GM23248 (cell line): Measurements from ENCODE around the gene PEAK1. TPM values are rescaled to one million over a fixed set of nuclear protein-coding genes. Genes with fewer than 3 reads are reported as not detected.

Experiments
- DNase-seq: peaks from one replicate; pipeline ENCODE4 v3.0.0-alpha.2; 2015
- H2AFZ ChIP-seq: fragments of 200-600 bp; sonication (generic); 2 replicates; pipeline ENCODE4 v1.6.1; 2016; ENCODE audit warnings: antibody characterized with exemption
- H3F3A ChIP-seq: fragments of 200-600 bp; sonication (generic); 2 replicates; pipeline ENCODE4 v1.6.1; 2016; ENCODE audit warnings: mild to moderate bottlenecking, antibody characterized with exemption, mixed run types; ENCODE audit not compliant: insufficient read depth
- H3K27ac ChIP-seq: fragments of 200-600 bp; sonication (generic); 2 replicates; pipeline ENCODE4 v1.5.1; 2016; ENCODE audit warnings: mild to moderate bottlenecking
- H3K27me3 ChIP-seq: fragments of 200-600 bp; sonication (generic); replicated peaks from 2 replicates; pipeline ENCODE4 v1.6.1; 2016; ENCODE audit warnings: mild to moderate bottlenecking; ENCODE audit not compliant: insufficient read depth
- H3K36me3 ChIP-seq: fragments of 200-600 bp; sonication (generic); 2 replicates; pipeline ENCODE4 v1.6.1; 2016; ENCODE audit warnings: low read depth, mild to moderate bottlenecking
- H3K4me1 ChIP-seq: fragments of 200-600 bp; sonication (generic); 2 replicates; pipeline ENCODE4 v1.6.1; 2016; ENCODE audit warnings: mild to moderate bottlenecking; ENCODE audit not compliant: insufficient read depth
- H3K4me2 ChIP-seq: fragments of 200-600 bp; sonication (generic); one replicate; pipeline ENCODE4 v1.6.1; 2016; ENCODE audit warnings: mild to moderate bottlenecking; ENCODE audit not compliant: unreplicated experiment
- H3K4me3 ChIP-seq: fragments of 200-600 bp; sonication (generic); 2 replicates; pipeline ENCODE4 v1.5.1; 2016; ENCODE audit warnings: mild to moderate bottlenecking
- H3K79me2 ChIP-seq: fragments of 200-600 bp; sonication (generic); 2 replicates; pipeline ENCODE4 v1.6.1; 2016; ENCODE audit warnings: mild to moderate bottlenecking; ENCODE audit not compliant: insufficient read depth
- H3K9ac ChIP-seq: fragments of 200-600 bp; sonication (generic); 2 replicates; pipeline ENCODE4 v1.6.1; 2016; ENCODE audit warnings: mild to moderate bottlenecking
- H3K9me2 ChIP-seq: fragments of 200-600 bp; sonication (generic); 2 replicates; pipeline ENCODE4 v1.6.1; 2016; ENCODE audit warnings: mixed run types, mild to moderate bottlenecking, moderate library complexity; ENCODE audit not compliant: insufficient read depth
- H3K9me3 ChIP-seq: fragments of 200-600 bp; sonication (generic); one replicate; pipeline ENCODE4 v1.6.1; 2017; ENCODE audit warnings: low read depth
- H4K20me1 ChIP-seq: fragments of 200-600 bp; sonication (generic); 2 replicates; pipeline ENCODE4 v1.6.0; 2016; ENCODE audit not compliant: insufficient read depth
- EZH2 ChIP-seq: fragments of 200-600 bp; sonication (generic); IDR thresholded peaks from 2 replicates; pipeline ENCODE4 v1.6.1; 2018; ENCODE audit warnings: antibody characterized with exemption, mild to moderate bottlenecking; ENCODE audit not compliant: insufficient read depth, poor library complexity, severe bottlenecking
- EZH2phosphoT487 ChIP-seq: fragments of 200-600 bp; sonication (generic); IDR thresholded peaks from 2 replicates; pipeline ENCODE4 v1.6.1; 2018; ENCODE audit warnings: antibody characterized with exemption, moderate library complexity, mild to moderate bottlenecking, low read depth; ENCODE audit not compliant: insufficient read depth
- WGBS, 2 experiments: methylation state at CpG; one replicate each; pipeline ENCODE4 v1.1.6; 2015 to 2017; ENCODE audit warnings: low lambda C conversion rate in 2 of 2, low coverage in 1 of 2; ENCODE audit errors: missing lambda C conversion rate in 2 of 2; 5-methylcytosine and 5-hydroxymethylcytosine counted together
- in situ Hi-C: fragments of 300-500 bp; cut with MboI; formaldehyde crosslinking; loops from 2 replicates; pipeline ENCODE4 v1.15.0; 2020
- polyA plus RNA-seq: library from polyadenylated mRNA; unstranded; fragments of >200 nt; fragmentation: Nextera tagmentation; extraction: Ambion mirVana; gene quantifications from 2 replicates; pipeline ENCODE4 v1.2.1, GENCODE V29; 2016
- total RNA-seq: library from RNA; depleted of rRNA; stranded (reverse); fragments of >200 nt; shearing (Covaris generic); gene quantifications from 2 replicates; pipeline ENCODE4 v1.2.3, GENCODE V29; 2014

Gene PEAK1
- total and polyA plus RNA-seq, 2 experiments from 2014 or later = 22.4 to 74.5 TPM

GRCh38 chr15:77350792-77351191 lies 69.1 kb downstream of the PEAK1 start:
- Histone ChIP-seq H3K4me2 (no peak overlapping the region), H3K9me2 (no peaks in the 10 kb centered on the region), H3K4me3 (no peak overlapping the region), H3K79me2 (peaks cover 99% of the 10 kb centered on the region), H3K9me3 (no peaks in the 10 kb centered on the region), H3K27me3 (no peaks in the 10 kb centered on the region), H3K4me1 (peaks cover 19% of the 10 kb centered on the region; the same call in 1 of the 2 replicates), H3F3A (0 out of 2 replicates have a peak, but pooled peaks cover 13% of the 10 kb centered on the region), H3K27ac (no peak overlapping the region), H4K20me1 (peaks cover 8% of the 10 kb centered on the region; the same call in 1 of the 2 replicates), H3K9ac (no peak overlapping the region), H2AFZ (no peak overlapping the region), H3K36me3 (peaks cover 6% of the 10 kb centered on the region; the same call in 1 of the 2 replicates)
- DNase-seq = no peak
- in situ Hi-C loops = no loop called here
- WGBS, 2 experiments = 46% methylated on average over 1 of the region's 1 CpG
- TF ChIP-seq EZH2phosphoT487 (no peak), EZH2 (no peak)

GRCh38 chr15:77349666-77350065 lies 70.2 kb downstream of the PEAK1 start:
- WGBS, 2 experiments = 72 to 84% methylated on average over 2 of the region's 2 CpGs
- H3K27ac ChIP-seq = no peak overlapping the region
- in situ Hi-C loops = no loop called here

GRCh38 chr15:77348511-77348910 lies 71.4 kb downstream of the PEAK1 start:
- Histone ChIP-seq H3K36me3 (peaks cover 16% of the 10 kb centered on the region), H3K79me2 (peaks cover 99% of the 10 kb centered on the region), H3K4me1 (peaks cover 13% of the 10 kb centered on the region; the same call in 1 of the 2 replicates), H3K4me2 (no peak overlapping the region), H4K20me1 (peaks cover 12% of the 10 kb centered on the region; the same call in 1 of the 2 replicates), H3K4me3 (no peak overlapping the region), H3K9me3 (no peaks in the 10 kb centered on the region), H3K27me3 (no peaks in the 10 kb centered on the region), H3K9ac (no peak overlapping the region), H3K9me2 (no peaks in the 10 kb centered on the region), H3K27ac (no peak overlapping the region), H3F3A (0 out of 2 replicates have a peak, but pooled peaks cover 13% of the 10 kb centered on the region), H2AFZ (no peak overlapping the region)
- TF ChIP-seq EZH2phosphoT487 = no peak
- TF ChIP-seq EZH2 = no peak
- in situ Hi-C loops = no loop called here
- WGBS, 2 experiments = 96 to 98% methylated on average over 4 of the region's 4 CpGs
- no peak for DNase-seq

More at GRCh38 chr15:77349666-77350065, 70.2 kb downstream of the PEAK1 start:
- peaks cover 19% of the 10 kb centered on the region; the same call in 1 of the 2 replicates for H3K4me1 ChIP-seq
- peaks cover 11% of the 10 kb centered on the region for H3K36me3 ChIP-seq
- 0 out of 2 replicates have a peak, but pooled peaks cover 13% of the 10 kb centered on the region for H3F3A ChIP-seq
- H3K79me2 ChIP-seq = peaks cover 99% of the 10 kb centered on the region
- no peaks in the 10 kb centered on the region for H3K9me2 ChIP-seq
- H2AFZ ChIP-seq = no peak overlapping the region
- H3K9ac ChIP-seq = no peak overlapping the region
- H3K4me3 ChIP-seq = no peak overlapping the region
- H3K27me3 ChIP-seq = no peaks in the 10 kb centered on the region
- no peak for DNase-seq
- no peaks in the 10 kb centered on the region for H3K9me3 ChIP-seq
- H3K4me2 ChIP-seq = no peak overlapping the region
- H4K20me1 ChIP-seq = peaks cover 8% of the 10 kb centered on the region; the same call in 1 of the 2 replicates
- TF ChIP-seq EZH2phosphoT487 (no peak), EZH2 (no peak)

- Histone ChIP-seq H3K27ac (no peak overlapping the region), H3K4me1 (peaks cover 7% of the 10 kb centered on the region; the same call in 1 of the 2 replicates), H3K27me3 (no peaks in the 10 kb centered on the region), H3K4me2 (no peak overlapping the region), H4K20me1 (peaks cover 12% of the 10 kb centered on the region; the same call in 1 of the 2 replicates), H3K79me2 (peaks cover 100% of the 10 kb centered on the region), H3K4me3 (no peak overlapping the region), H3K9me2 (no peaks in the 10 kb centered on the region), H3K36me3 (peaks cover 16% of the 10 kb centered on the region), H3F3A (0 out of 2 replicates have a peak, but pooled peaks cover 13% of the 10 kb centered on the region), H3K9me3 (no peaks in the 10 kb centered on the region), H2AFZ (no peak overlapping the region), H3K9ac (no peak overlapping the region)
- DNase-seq = no peak
- 73 to 76% methylated on average over 4 of the region's 4 CpGs for WGBS, 2 experiments
- in situ Hi-C loops = no loop called here
- TF ChIP-seq EZH2phosphoT487 (no peak), EZH2 (no peak)
Observed at GRCh38 chr15:77347197-77347596, 72.7 kb downstream of the PEAK1 start.
